K562 (cell line): ENCODE results near the gene STXBP6. TPM values are rescaled to one million over a fixed set of nuclear protein-coding genes. Genes with fewer than 3 reads are reported as not detected.

Source experiments
- ATAC-seq: fragments of 200-7000 bp; cut with Tn5 transposase; 3 replicates; pipeline ENCODE4 v1.9.1; 2020; ENCODE audit warnings: moderate library complexity
- BruUV-seq: library from RNA; stranded (reverse); fragments of 400-500 nt; replicated peaks from 2 replicates; lab custom pipeline; 2021; lab: Mats Ljungman, UMichigan
- CTCF ChIA-PET: fragments of 300-600 bp; formaldehyde crosslinking; extraction: SDS; loops from one replicate; lab custom pipeline; 2021; ENCODE audit warnings: low intra/inter-chr PET ratio; lab: Yijun Ruan, JAX
- POLR2A ChIA-PET: fragments of 300-600, 350-650 bp; sonication (Branson Sonifier 250); formaldehyde crosslinking; extraction: SDS; loops from one replicate; lab custom pipeline; 2021; ENCODE audit warnings: antibody characterized with exemption, inconsistent platforms; lab: Yijun Ruan, JAX
- DNase-seq, 4 experiments: peaks; one replicate each; pipeline versions ENCODE4 v3.0.0 to v3.0.0-alpha.2; 2011 to 2018; ENCODE audit warnings: low spot score in 3 of 4, mixed read lengths in 3 of 4; ENCODE audit errors: extremely low read depth in 1 of 4
- FAIRE-seq: peaks from 2 replicates; lab custom pipeline; 2011; peaks lifted over from hg19 to GRCh38; lab: Jason Lieb, UNC
- H2AFZ ChIP-seq: 2 replicates; pipeline ENCODE4 v1.6.0; 2011; ENCODE audit warnings: low read depth, low read length, control low read depth, inconsistent platforms
- H3K27ac ChIP-seq: fragments of 200-600 bp; 3 replicates; pipeline ENCODE4 v1.8.0; 2011; ENCODE audit warnings: low read depth, mild to moderate bottlenecking, control low read depth, inconsistent platforms, low read length, moderate library complexity, mixed read lengths; ENCODE audit errors: extremely low read depth
- H3K27me3 ChIP-seq, 2 experiments: fragments of 300-600 bp in 1 of 2; 2 replicates in 1 of 2; 3 replicates in 1 of 2; pipeline versions ENCODE4 v1.6.0 to v1.8.0; 2011; ENCODE audit warnings: inconsistent platforms in 2 of 2, low read length in 2 of 2, mild to moderate bottlenecking in 1 of 2, mixed read lengths in 1 of 2, moderate library complexity in 1 of 2; ENCODE audit not compliant: control insufficient read depth in 2 of 2, insufficient read depth in 2 of 2
- H3K36me3 ChIP-seq: fragments of 300-600 bp; 3 replicates; pipeline ENCODE4 v1.8.0; 2011; ENCODE audit warnings: mild to moderate bottlenecking, low read length, inconsistent platforms; ENCODE audit not compliant: control insufficient read depth, insufficient read depth
- H3K4me1 ChIP-seq, 2 experiments: fragments of 200-600 bp in 1 of 2; replicated peaks in 1 of 2; 2 replicates in 1 of 2; 3 replicates in 1 of 2; pipeline versions ENCODE4 v1.5.1 to v1.8.0; 2011; ENCODE audit warnings: inconsistent platforms in 2 of 2, low read length in 2 of 2, mild to moderate bottlenecking in 1 of 2, mixed read lengths in 1 of 2, moderate library complexity in 1 of 2; ENCODE audit not compliant: control insufficient read depth in 2 of 2, insufficient read depth in 2 of 2
- H3K4me2 ChIP-seq: 2 replicates; pipeline ENCODE4 v1.6.1; 2011; ENCODE audit warnings: low read length, control low read depth, inconsistent platforms, mixed read lengths; ENCODE audit not compliant: insufficient read depth
- H3K4me3 ChIP-seq: fragments of 200-600 bp; sonication (generic), shearing (Covaris generic); 2 replicates; pipeline ENCODE4 v1.5.1; 2016; ENCODE audit warnings: control low read depth, inconsistent platforms
- H3K79me2 ChIP-seq: fragments of 200-600 bp; 3 replicates; pipeline ENCODE4 v1.8.0; 2011; ENCODE audit warnings: low read length, inconsistent platforms; ENCODE audit not compliant: control insufficient read depth, insufficient read depth
- H3K9ac ChIP-seq, 2 experiments: 2 replicates each; pipeline versions ENCODE4 v1.6.0 to v1.6.1; 2011; ENCODE audit warnings: low read depth in 2 of 2, low read length in 2 of 2, control low read depth in 1 of 2, inconsistent platforms in 1 of 2, mild to moderate bottlenecking in 1 of 2, mixed read lengths in 1 of 2; ENCODE audit not compliant: insufficient read depth in 1 of 2
- H3K9me1 ChIP-seq: one replicate; pipeline ENCODE4 v1.6.0; 2011; ENCODE audit warnings: inconsistent platforms, mild to moderate bottlenecking, low read length, moderate library complexity; ENCODE audit not compliant: control insufficient read depth, insufficient read depth
- H3K9me3 ChIP-seq: replicated peaks from 2 replicates; pipeline ENCODE4 v1.5.1; 2011; ENCODE audit warnings: low read depth, low read length, inconsistent platforms; ENCODE audit not compliant: control insufficient read depth, insufficient read depth
- H4K20me1 ChIP-seq: replicated peaks from 2 replicates; pipeline ENCODE4 v1.6.1; 2011; ENCODE audit warnings: low read length, inconsistent platforms, mixed read lengths; ENCODE audit not compliant: control insufficient read depth, insufficient read depth
- BDP1 ChIP-seq: IDR thresholded peaks from 3 replicates; pipeline ENCODE4 v1.6.1; 2011; ENCODE audit not compliant: insufficient read length, insufficient read depth
- IFI16 ChIP-seq: fragments of 250-450 bp; sonication (Bioruptor Pico); IDR thresholded peaks from 2 replicates; pipeline ENCODE4 v2.1.2; 2022; ENCODE audit warnings: mild to moderate bottlenecking, inconsistent platforms
- KAT8 ChIP-seq: fragments of 450-650 bp; IDR thresholded peaks from 2 replicates; pipeline ENCODE4 v1.6.1; 2016; ENCODE audit warnings: low read depth, mild to moderate bottlenecking
- NR3C1 ChIP-seq: sonication (generic); formaldehyde crosslinking; IDR thresholded peaks from 2 replicates; pipeline ENCODE4 v1.8.1; 2022; ENCODE audit warnings: missing genetic modification reagents
- PTRF ChIP-seq: fragments of 450-650 bp; IDR thresholded peaks from 2 replicates; pipeline ENCODE4 v1.6.1; 2016; ENCODE audit warnings: mild to moderate bottlenecking, missing genetic modification characterization, missing compliant biosample characterization
- PURB ChIP-seq: sonication (generic); formaldehyde crosslinking; IDR thresholded peaks from 2 replicates; pipeline ENCODE4 v1.9.0; 2021; ENCODE audit warnings: low read depth, mild to moderate bottlenecking, missing genetic modification reagents
- RBM15 ChIP-seq: fragments of 200-400 bp; formaldehyde crosslinking; IDR thresholded peaks from 2 replicates; pipeline ENCODE4 v1.6.1; 2018; ENCODE audit warnings: mild to moderate bottlenecking, low read length, moderate library complexity; ENCODE audit not compliant: insufficient read depth
- ZKSCAN8 ChIP-seq: fragments of 200-800 bp; sonication (Bioruptor generic); IDR thresholded peaks from 2 replicates; pipeline ENCODE4 v1.6.1; 2016; ENCODE audit warnings: missing genetic modification characterization, missing compliant biosample characterization
- ZNF217 ChIP-seq: sonication (generic); formaldehyde crosslinking; IDR thresholded peaks from 2 replicates; pipeline ENCODE4 v1.8.0; 2022; ENCODE audit warnings: mild to moderate bottlenecking, missing genetic modification reagents
- in situ Hi-C: fragments of 300-500 bp; cut with MboI; formaldehyde crosslinking; loops from 4 replicates; pipeline ENCODE4 v1.15.0; 2018; ENCODE audit warnings: inconsistent platforms, mixed read lengths
- intact Hi-C: fragments of 100-400 bp; cut with micrococcal nuclease; formaldehyde crosslinking; loops from 2 replicates; pipeline ENCODE4 v1.14.2; 2022
- polyA plus RNA-seq, 8 experiments: library from polyadenylated mRNA; depleted of rRNA in 4 of 8; stranded (reverse) in 5 of 8; unstranded in 3 of 8; fragments of >200 nt; fragmentation: Nextera tagmentation in 2 of 8; fragmentation: Illumina TruSeq in 1 of 8; extraction: Ambion mirVana in 2 of 8; extraction: Trizol in 1 of 8; gene quantifications; 2 replicates each; pipeline versions ENCODE4 v1.2.1 to v1.2.3, GENCODE V29; 2011 to 2014; ENCODE audit warnings: inconsistent platforms in 1 of 8, missing spikeins in 1 of 8
- total RNA-seq, 7 experiments: library from RNA; depleted of rRNA in 6 of 7; stranded (reverse); fragments of >200 nt in 6 of 7; fragmentation: Illumina TruSeq in 2 of 7; extraction: Trizol in 2 of 7; gene quantifications; 2 replicates each; pipeline versions ENCODE4 v1.2.1 to v1.2.3, GENCODE V29; 2011 to 2021; ENCODE audit warnings: low replicate concordance in 1 of 7
- TF ChIP-seq, protein P1 (sequence below): IDR thresholded peaks from 3 replicates; pipeline ENCODE4 v1.6.1; 2011; ENCODE audit warnings: borderline replicate concordance, mild to moderate bottlenecking; ENCODE audit not compliant: insufficient read length, insufficient read depth

STXBP6 gene
- total and polyA plus RNA-seq, 9 of the 15 experiments (the other 6 are each of a cell fraction or from before 2014, with no cell fraction given), result 0.27 to 0.89 (median 0.59) TPM

DNA sequence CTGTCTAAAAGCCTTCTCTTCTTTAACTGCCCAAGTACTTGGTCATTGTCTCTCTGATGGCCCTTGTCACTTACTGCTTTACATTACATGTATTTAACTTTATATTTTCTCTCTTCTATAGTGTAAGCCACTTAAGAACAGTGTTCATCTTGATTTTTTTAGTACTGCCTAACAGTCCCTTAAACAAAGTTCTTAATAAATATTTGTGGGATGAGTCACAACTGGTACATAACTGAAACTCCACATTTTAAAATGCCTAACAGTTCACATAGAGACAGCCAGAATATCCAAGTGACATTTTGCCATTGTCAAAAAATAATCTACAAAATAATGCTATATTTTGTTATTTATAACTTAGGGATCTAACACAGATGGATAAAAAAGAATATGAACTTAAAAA, 146.6 kb downstream of the STXBP6 start:
- intact Hi-C loops (no loop called here), in situ Hi-C loops (no loop called here)
- POLR2A ChIA-PET, result no interaction called here
- Histone ChIP-seq H3K79me2 (no peaks in the 10 kb centered on the region), H3K36me3 (no peaks in the 10 kb centered on the region), H3K4me1 (no peaks in the 10 kb centered on the region), H2AFZ (no peak overlapping the region), H3K9me3 (no peaks in the 10 kb centered on the region), H3K4me3 (no peak overlapping the region), H3K9ac (no peak overlapping the region), H3K27ac (no peak overlapping the region), H3K4me2 (no peak overlapping the region), H3K9me1 (no peaks in the 10 kb centered on the region), H4K20me1 (no peaks in the 10 kb centered on the region), H3K27me3 (no peaks in the 10 kb centered on the region)
- TF ChIP-seq BDP1 (no peak), ZNF217 (CRISPR knock-in tag) (no peak), RBM15 (no peak), IFI16 (CRISPR knock-in tag) (no peak), PTRF (tag) (no peak), PURB (CRISPR knock-in tag) (no peak), ZKSCAN8 (CRISPR knock-in tag) (no peak), NR3C1 (CRISPR knock-in tag) (no peak), KAT8 (no peak)
- TF ChIP-seq, protein P1, sequence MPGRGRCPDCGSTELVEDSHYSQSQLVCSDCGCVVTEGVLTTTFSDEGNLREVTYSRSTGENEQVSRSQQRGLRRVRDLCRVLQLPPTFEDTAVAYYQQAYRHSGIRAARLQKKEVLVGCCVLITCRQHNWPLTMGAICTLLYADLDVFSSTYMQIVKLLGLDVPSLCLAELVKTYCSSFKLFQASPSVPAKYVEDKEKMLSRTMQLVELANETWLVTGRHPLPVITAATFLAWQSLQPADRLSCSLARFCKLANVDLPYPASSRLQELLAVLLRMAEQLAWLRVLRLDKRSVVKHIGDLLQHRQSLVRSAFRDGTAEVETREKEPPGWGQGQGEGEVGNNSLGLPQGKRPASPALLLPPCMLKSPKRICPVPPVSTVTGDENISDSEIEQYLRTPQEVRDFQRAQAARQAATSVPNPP, result no peak
- ATAC-seq (no peak), FAIRE-seq (no peak), DNase-seq (no peak)
- CTCF ChIA-PET, result no interaction called here
- BruUV-seq, result no TSS peak
